NCI-H1105 treated with DMSO at 0.1 percent for 48 hours (cell line): ENCODE data around the gene UCN3.
"Not testable (repeated sequence)": the region's sequence is repeated elsewhere in the genome, so short reads cannot be mapped to it uniquely, and the experiment has no call there.

Experiments used
- DNase-seq: peaks from one replicate; lab custom pipeline; 2025; lab: John Stamatoyannopoulos, UW

Gene UCN3

DNA sequence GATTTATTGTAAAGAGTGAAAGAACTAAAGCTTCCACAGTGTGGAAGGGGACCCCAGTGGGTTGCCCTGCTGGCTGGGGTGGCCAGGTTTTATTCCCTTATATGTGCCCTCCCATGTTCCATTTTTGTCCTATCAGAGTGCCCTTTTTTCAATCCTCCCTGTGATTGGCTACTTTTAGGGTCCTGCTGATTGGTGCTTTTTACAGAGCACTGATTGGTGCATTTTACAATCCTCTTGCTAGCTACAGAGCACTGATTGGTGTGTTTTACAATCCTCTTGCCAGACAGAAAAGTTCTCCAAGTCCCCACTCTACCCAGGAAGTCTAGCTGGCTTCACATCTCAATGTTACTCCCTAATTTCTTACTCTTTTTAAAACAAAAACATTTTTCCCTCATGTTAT, 46.0 kb downstream of the UCN3 start:
- not testable (repeated sequence) for DNase-seq

DNA sequence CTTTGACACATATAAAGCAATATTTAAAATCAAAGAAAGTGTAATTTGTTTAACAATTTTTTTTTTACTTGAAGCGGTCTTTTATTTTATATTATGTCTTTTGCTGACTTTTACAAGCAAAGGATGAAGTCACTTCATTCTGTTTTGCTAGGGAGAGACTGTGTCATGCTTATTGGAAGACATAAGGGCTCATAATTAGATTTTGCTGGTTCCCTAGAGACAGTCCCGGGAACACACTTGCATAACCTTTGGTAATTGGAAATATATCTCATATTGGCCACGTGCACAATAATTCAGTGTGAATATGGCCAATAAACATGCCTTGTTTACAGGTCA, 47.1 kb downstream of the UCN3 start:
- no peak for DNase-seq

DNA sequence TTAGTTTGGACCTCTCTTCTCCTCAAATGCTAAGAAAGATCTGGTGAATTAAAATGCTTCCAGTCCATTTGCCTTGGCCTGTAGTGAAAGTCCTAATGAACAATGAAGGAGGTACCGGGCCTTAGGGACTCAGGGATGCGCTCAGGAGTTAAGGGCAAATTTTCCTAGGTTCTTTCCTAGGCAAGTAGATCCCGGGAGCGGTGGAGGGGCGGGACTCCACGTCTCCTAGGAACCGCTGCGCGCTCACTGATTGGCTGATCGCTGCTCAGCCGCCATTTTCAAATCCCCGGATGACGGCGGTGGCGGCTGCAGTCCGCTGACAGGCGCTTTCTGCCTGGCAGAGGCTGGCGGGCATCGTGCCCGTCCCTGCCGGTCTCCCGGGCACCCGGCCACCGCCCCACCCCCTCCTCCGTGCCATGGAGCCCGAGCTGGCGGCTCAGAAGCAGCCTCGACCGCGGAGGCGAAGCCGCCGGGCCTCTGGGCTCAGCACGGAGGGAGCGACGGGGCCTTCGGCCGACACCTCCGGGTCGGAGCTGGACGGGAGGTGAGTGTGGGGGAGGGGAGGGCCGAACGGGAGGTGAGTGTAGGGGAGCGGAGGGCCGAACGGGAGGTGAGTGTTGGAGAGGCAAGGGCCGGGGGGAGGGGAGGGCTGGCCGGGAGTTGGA, 47.6 kb downstream of the UCN3 start, which contains the start of gene NET1:
Gene NET1, plus strand, starts transcription at position 281 of the 665 bp plus-strand sequence. Its CDS starts 136 bp downstream, at position 417.
- DNase-seq, result peak; percentile 80

DNA sequence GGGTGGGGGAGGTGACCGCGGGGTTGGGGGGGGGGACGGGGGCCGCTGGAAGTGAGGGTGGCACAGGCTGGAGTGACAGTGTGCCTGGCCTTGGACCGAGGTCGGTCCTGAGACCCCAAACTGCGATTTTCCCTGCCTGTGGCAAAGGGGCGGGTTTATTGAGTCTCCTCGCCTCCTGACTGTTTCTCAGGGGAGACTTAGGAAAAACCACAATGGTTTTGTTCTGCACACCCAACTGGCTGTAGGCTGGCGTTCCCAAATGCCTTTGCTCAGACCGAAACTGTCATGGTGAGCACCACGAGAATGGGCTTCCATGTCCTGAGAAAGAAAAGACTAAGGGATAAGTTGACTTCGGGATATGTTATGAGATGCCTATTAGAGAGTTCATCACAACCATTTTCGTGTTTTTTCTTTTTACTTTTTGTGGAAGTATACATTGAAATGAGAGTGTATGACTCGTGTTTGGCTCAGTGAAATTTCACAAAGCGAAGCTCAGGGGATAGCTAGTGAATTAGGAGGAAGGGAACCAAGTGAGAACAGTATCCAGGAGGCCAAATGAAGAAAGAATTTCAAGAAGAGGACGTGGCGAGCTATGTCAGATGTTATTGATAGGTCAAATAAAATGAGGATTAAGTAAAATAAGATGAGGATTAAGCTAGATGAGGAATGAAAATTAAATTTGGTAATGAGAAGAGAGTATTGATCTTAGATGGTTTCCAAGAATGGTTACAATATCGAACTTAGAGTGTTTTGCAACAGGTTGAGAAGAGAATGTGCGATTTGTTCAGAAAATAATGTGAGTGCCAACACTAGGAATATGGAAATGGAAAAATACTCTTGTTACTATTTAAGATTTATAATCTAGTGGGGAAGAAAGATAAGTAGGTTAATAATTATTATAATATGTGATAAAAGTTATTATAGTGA, 48.5 kb downstream of the UCN3 start:
- DNase-seq, result peak; percentile 2

DNA sequence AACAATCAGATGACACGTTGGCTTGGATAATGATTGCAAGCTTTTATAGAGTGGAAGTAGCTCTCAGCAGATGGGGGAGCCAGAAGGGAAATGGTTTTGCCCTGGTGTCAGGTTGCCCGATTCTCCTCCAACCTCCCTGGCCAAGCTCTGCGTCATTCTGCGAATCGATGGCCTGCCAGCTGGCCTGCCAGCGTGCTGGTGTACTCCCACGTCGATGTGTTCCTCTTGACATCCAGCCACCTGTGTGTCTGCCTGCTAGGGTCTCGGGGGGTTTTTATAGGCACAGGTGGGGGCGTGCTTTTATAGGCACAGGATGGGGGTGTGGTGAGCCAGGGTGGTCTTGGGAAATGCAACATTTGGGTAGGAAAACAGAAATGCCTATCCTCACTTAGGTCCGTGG, 52.2 kb downstream of the UCN3 start:
- no peak for DNase-seq

DNA sequence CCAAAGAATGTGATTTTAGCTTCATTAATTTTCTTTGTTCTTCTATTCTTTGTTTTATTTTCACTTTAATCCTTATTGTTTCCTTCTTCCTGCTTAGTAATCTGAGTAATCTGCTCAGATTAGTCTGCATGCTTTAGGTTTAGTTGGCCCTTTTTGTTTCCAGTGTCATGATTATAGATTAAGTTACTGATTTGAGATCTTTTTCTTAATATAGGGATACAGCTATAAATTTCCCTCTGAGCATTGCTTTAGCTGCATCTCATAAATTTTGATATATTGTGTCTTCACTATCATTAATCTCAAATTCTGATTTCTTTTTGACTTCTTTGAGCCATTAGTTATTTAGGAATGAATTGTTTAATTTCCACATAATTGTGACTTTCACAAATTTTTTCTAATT, 53.8 kb downstream of the UCN3 start:
- no peak for DNase-seq

DNA sequence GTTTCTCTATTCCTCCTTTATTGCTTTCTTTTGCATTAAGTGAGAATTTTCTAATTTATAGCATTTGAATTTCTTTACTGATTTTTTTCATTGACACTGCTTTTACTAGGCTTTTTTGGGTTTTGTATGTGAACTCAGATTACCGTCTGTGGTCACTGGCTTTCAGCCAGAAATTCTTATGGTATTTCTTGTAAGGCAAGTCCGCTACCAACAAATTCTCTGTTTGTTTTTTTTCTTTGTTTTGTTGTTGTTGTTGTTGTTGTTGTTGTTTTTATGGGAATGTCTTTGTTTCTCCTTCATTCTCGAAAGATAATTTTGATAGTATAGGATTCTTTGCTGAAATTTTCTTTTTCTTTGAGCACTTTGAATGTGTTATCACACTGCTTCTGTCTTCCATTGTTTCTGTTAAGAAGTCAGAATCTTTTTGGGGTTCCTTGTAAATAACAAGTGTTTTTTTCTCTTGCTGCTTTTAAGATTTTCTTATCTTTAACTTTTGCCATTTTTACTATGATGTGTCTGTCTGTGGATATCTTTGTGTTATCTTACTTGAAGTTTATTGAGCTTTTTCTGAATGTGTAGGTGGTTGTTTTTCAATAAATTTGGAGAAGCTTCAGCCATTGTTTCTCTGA, 54.8 kb downstream of the UCN3 start:
- DNase-seq, result no peak

DNA sequence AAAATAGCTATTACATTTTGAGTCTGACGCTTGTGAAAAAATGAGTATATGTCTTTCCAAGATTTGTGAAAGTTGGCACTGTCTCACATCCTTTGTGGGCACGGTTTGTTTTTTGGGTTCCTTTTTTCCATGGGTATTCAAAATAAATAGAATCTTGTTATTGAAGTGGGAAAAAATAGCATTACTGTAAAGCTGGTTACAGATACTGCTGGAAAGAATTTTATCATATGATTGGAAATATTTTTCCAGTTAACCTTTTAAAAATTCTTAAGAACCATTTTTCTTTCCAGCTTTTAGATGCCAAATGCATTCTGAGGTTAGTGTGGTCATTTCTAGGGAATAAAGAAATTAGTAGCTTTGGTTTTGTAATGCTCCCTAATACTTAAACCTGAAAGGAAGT, 59.0 kb downstream of the UCN3 start:
- no peak for DNase-seq
